Embryonic facial prominence (tissue), 1 donor: Measurements from ENCODE around the gene ETFBKMT.

Experiments used
- DNase-seq: peaks from one replicate; pipeline ENCODE4 v3.0.0-alpha.2; 2016; ENCODE audit errors: extremely low spot score

Gene ETFBKMT

GRCh38 chr12:31659087-31659942 is at the start of gene ETFBKMT:
Gene ETFBKMT (plus strand): TSS chr12:31659688. CDS start chr12:31661954, 2,266 bp downstream.
- peak; percentile 72 for DNase-seq

GRCh38 chr12:31612819-31613218 is 46.7 kb upstream of the ETFBKMT start:
- no peak for DNase-seq

GRCh38 chr12:31618228-31619025 is 41.1 kb upstream of the ETFBKMT start:
- no peak for DNase-seq

GRCh38 chr12:31620311-31620710 is 39.2 kb upstream of the ETFBKMT start:
- DNase-seq, result no peak

GRCh38 chr12:31622038-31622437 is 37.5 kb upstream of the ETFBKMT start:
- DNase-seq, result no peak

- DNase-seq, result no peak
Observed at GRCh38 chr12:31626270-31626995, 33.1 kb upstream of the ETFBKMT start.

- no peak for DNase-seq
Observed at GRCh38 chr12:31627456-31628054, 31.9 kb upstream of the ETFBKMT start.

- no peak for DNase-seq
Observed at GRCh38 chr12:31629756-31630732, 29.4 kb upstream of the ETFBKMT start.

GRCh38 chr12:31631023-31631724 is 28.3 kb upstream of the ETFBKMT start:
- DNase-seq, result no peak

GRCh38 chr12:31631809-31632208 is 27.7 kb upstream of the ETFBKMT start:
- DNase-seq, result no peak

- DNase-seq, result no peak
Observed at GRCh38 chr12:31633464-31633863, 26.0 kb upstream of the ETFBKMT start.

GRCh38 chr12:31634620-31635019 is 24.9 kb upstream of the ETFBKMT start:
- DNase-seq, result no peak

- no peak for DNase-seq
Observed at GRCh38 chr12:31641509-31642090, 17.9 kb upstream of the ETFBKMT start.

- no peak for DNase-seq
Observed at GRCh38 chr12:31644536-31644935, 15.0 kb upstream of the ETFBKMT start.

GRCh38 chr12:31645924-31646323 is 13.6 kb upstream of the ETFBKMT start:
- DNase-seq, result no peak

- DNase-seq, result no peak
Observed at GRCh38 chr12:31647086-31647491, 12.4 kb upstream of the ETFBKMT start.

GRCh38 chr12:31650918-31651317 is 8.6 kb upstream of the ETFBKMT start:
- no peak for DNase-seq

- no peak for DNase-seq
Observed at GRCh38 chr12:31651893-31652521, 7.5 kb upstream of the ETFBKMT start.

- no peak for DNase-seq
Observed at GRCh38 chr12:31655208-31655607, 4.3 kb upstream of the ETFBKMT start.
